Glomerular endothelial cell (primary cell): ENCODE measurements around the gene LXN. TPM values are rescaled to one million over a fixed set of nuclear protein-coding genes. Genes with fewer than 3 reads are reported as not detected.

ENCODE experiments used
- total RNA-seq: library from RNA; depleted of rRNA; stranded (reverse); fragments of >200 nt; gene quantifications from 2 replicates; pipeline ENCODE4 v1.2.3, GENCODE V29; 2015

LXN gene
- total RNA-seq, 1 donor from 2014 or later: 121 TPM

Other genes with a start within 250 kb of the LXN start
- 11.8 and 12.2 TPM in 2 replicates for gene MLF1, start 101.5 kb downstream of the LXN start, total RNA-seq
- gene GFM1, start 28.1 kb downstream of the LXN start, total RNA-seq: 50.4 and 82.1 TPM in 2 replicates
- 1.3 and 4.8 TPM in 2 replicates for gene RARRES1, start 59.8 kb upstream of the LXN start, total RNA-seq
- gene MFSD1, start 129.4 kb upstream of the LXN start, total RNA-seq: 51.2 and 54.3 TPM in 2 replicates